OCI-LY7 (cell line): ENCODE results near the gene VSIG8. TPM values are rescaled to one million over a fixed set of nuclear protein-coding genes. Genes with fewer than 3 reads are reported as not detected.

Experiments used
- BruUV-seq: library from RNA; stranded (reverse); fragments of 400-500 nt; replicated peaks from 2 replicates; lab custom pipeline; 2021; lab: Mats Ljungman, UMichigan
- CTCF ChIA-PET: fragments of 300-600 bp; sonication (Branson Sonifier 250); formaldehyde crosslinking; loops from one replicate; lab custom pipeline; 2022; ENCODE audit warnings: antibody characterized with exemption; ENCODE audit not compliant: unreplicated experiment; lab: Charles Lee
- POLR2A ChIA-PET: fragments of 300-600 bp; sonication (Branson Sonifier 250); formaldehyde crosslinking; loops from one replicate; lab custom pipeline; 2022; ENCODE audit warnings: antibody characterized with exemption; lab: Charles Lee
- DNase-seq: peaks from one replicate; pipeline ENCODE4 v3.0.0-alpha.2; 2015; ENCODE audit warnings: low spot score
- H2AFZ ChIP-seq: fragments of 200-600 bp; sonication (generic), shearing (Covaris generic); 2 replicates; pipeline ENCODE4 v1.6.1; 2014; ENCODE audit warnings: mild to moderate bottlenecking, antibody characterized with exemption, low read length, moderate library complexity
- H3K27ac ChIP-seq: fragments of 200-600 bp; sonication (generic); 2 replicates; pipeline ENCODE4 v1.5.1; 2014; ENCODE audit warnings: mixed run types, low read depth, mild to moderate bottlenecking, moderate library complexity, low read length, inconsistent platforms; ENCODE audit not compliant: poor library complexity, severe bottlenecking
- H3K36me3 ChIP-seq: fragments of 200-600 bp; sonication (generic); 2 replicates; pipeline ENCODE4 v1.6.1; 2014; ENCODE audit warnings: mild to moderate bottlenecking, antibody characterized with exemption, low read length, moderate library complexity, mixed read lengths; ENCODE audit not compliant: insufficient read depth
- H3K4me1 ChIP-seq: fragments of 200-600 bp; sonication (generic); 2 replicates; pipeline ENCODE4 v1.5.1; 2014; ENCODE audit warnings: mild to moderate bottlenecking, low read length; ENCODE audit not compliant: insufficient read depth, poor library complexity, severe bottlenecking
- H3K4me2 ChIP-seq: fragments of 200-600 bp; sonication (generic); 2 replicates; pipeline ENCODE4 v1.6.1; 2014; ENCODE audit warnings: mild to moderate bottlenecking, low read length
- H3K4me3 ChIP-seq: fragments of 200-600 bp; sonication (generic); 2 replicates; pipeline ENCODE4 v1.5.1; 2014; ENCODE audit warnings: mild to moderate bottlenecking, low read depth, low read length; ENCODE audit not compliant: poor library complexity, severe bottlenecking
- H3K79me2 ChIP-seq: fragments of 200-600 bp; sonication (generic); 2 replicates; pipeline ENCODE4 v1.6.1; 2016; ENCODE audit warnings: low read depth, mild to moderate bottlenecking, low read length, moderate library complexity, mixed read lengths; ENCODE audit not compliant: insufficient read depth
- H3K9me2 ChIP-seq: fragments of 200-600 bp; sonication (generic); 2 replicates; pipeline ENCODE4 v1.6.1; 2016; ENCODE audit warnings: mild to moderate bottlenecking, low read length, mixed read lengths; ENCODE audit not compliant: insufficient read depth
- H3K9me3 ChIP-seq: fragments of 200-600 bp; sonication (generic); 2 replicates; pipeline ENCODE4 v1.6.1; 2014; ENCODE audit warnings: mild to moderate bottlenecking, mixed run types, low read length, mixed read lengths
- H4K20me1 ChIP-seq: fragments of 200-600 bp; sonication (generic); 2 replicates; pipeline ENCODE4 v1.6.1; 2014; ENCODE audit warnings: mild to moderate bottlenecking, antibody characterized with exemption, low read length, moderate library complexity, mixed read lengths; ENCODE audit not compliant: insufficient read depth
- CTCF ChIP-seq: fragments of 200-600 bp; sonication (generic); conservative IDR thresholded peaks from 2 replicates; pipeline ENCODE4 v1.5.1; 2014; ENCODE audit warnings: mild to moderate bottlenecking, antibody characterized with exemption, low read length, moderate library complexity, mixed read lengths
- EZH2phosphoT487 ChIP-seq: fragments of 200-600 bp; sonication (generic); IDR thresholded peaks from 2 replicates; pipeline ENCODE4 v1.6.1; 2018; ENCODE audit warnings: low read depth, borderline replicate concordance, mild to moderate bottlenecking, mixed run types, antibody characterized with exemption, low read length, moderate library complexity, mixed read lengths
- intact Hi-C: fragments of 100-400 bp; cut with micrococcal nuclease; formaldehyde crosslinking; loops from one replicate; pipeline ENCODE4 v1.10.0; 2022; ENCODE audit not compliant: unreplicated experiment
- total RNA-seq, 2 experiments: library from RNA; depleted of rRNA in 1 of 2; stranded (reverse); fragments of >200 nt in 1 of 2; shearing (Covaris generic) in 1 of 2; gene quantifications; 2 replicates each; pipeline ENCODE4 v1.2.3, GENCODE V29; 2014 to 2022

The VSIG8 gene
- total RNA-seq, 2 experiments from 2014 or later: not detected

GRCh38 chr1:159866066-159866465 lies 3.6 kb upstream of the VSIG8 start:
- no peaks in the 10 kb centered on the region for H3K4me1 ChIP-seq
- H3K9me2 ChIP-seq: no peaks in the 10 kb centered on the region
- no peaks in the 10 kb centered on the region for H3K79me2 ChIP-seq
- no peak overlapping the region for H3K4me3 ChIP-seq
- intact Hi-C loops: no loop called here
- ChIA-PET POLR2A (no interaction called here), CTCF (no interaction called here)
- H3K4me2 ChIP-seq: no peak overlapping the region
- H3K36me3 ChIP-seq: no peaks in the 10 kb centered on the region
- no peak for DNase-seq
- H2AFZ ChIP-seq: no peak overlapping the region
- no TSS peak for BruUV-seq
- H3K27ac ChIP-seq: no peak overlapping the region
- H4K20me1 ChIP-seq: no peaks in the 10 kb centered on the region
- H3K9me3 ChIP-seq: no peaks in the 10 kb centered on the region
- TF ChIP-seq EZH2phosphoT487 (no peak), CTCF (no peak)

GRCh38 chr1:159864262-159864661 lies 1.8 kb upstream of the VSIG8 start:
- TF ChIP-seq EZH2phosphoT487 (no peak), CTCF (no peak)
- DNase-seq: no peak
- Histone ChIP-seq H3K79me2 (no peaks in the 10 kb centered on the region), H3K27ac (no peak overlapping the region), H3K9me2 (no peaks in the 10 kb centered on the region), H3K4me3 (no peak overlapping the region), H3K36me3 (no peaks in the 10 kb centered on the region), H3K4me1 (no peaks in the 10 kb centered on the region), H4K20me1 (no peaks in the 10 kb centered on the region), H3K4me2 (no peak overlapping the region), H3K9me3 (no peaks in the 10 kb centered on the region), H2AFZ (no peak overlapping the region)
- BruUV-seq: no TSS peak
- intact Hi-C loops: no loop called here
- CTCF ChIA-PET: no interaction called here
- POLR2A ChIA-PET: interaction anchor here (1.2 kb wide), 1 partner anchor 127 kb away, joined by 3 read pairs; no protein-coding TSS in a partner anchor

GRCh38 chr1:159862031-159862430 lies 426 bp downstream of the VSIG8 start:
- Histone ChIP-seq H3K9me3 (no peaks in the 10 kb centered on the region), H3K79me2 (no peaks in the 10 kb centered on the region), H4K20me1 (no peaks in the 10 kb centered on the region), H3K9me2 (no peaks in the 10 kb centered on the region), H3K4me2 (no peak overlapping the region), H2AFZ (no peak overlapping the region), H3K27ac (no peak overlapping the region), H3K4me1 (no peaks in the 10 kb centered on the region), H3K4me3 (no peak overlapping the region), H3K36me3 (no peaks in the 10 kb centered on the region)
- ChIA-PET POLR2A (no interaction called here), CTCF (interaction anchor here (0.5 kb wide), 1 partner anchor 91 kb away, joined by 3 read pairs; no protein-coding TSS in a partner anchor)
- intact Hi-C loops: no loop called here
- no peak for DNase-seq
- TF ChIP-seq CTCF (no peak), EZH2phosphoT487 (no peak)
- BruUV-seq: no TSS peak
